GM12872 (cell line): ENCODE data around the gene RNU1-4.
"Not testable (repeated sequence)": the region's sequence is repeated elsewhere in the genome, so short reads cannot be mapped to it uniquely, and the experiment has no call there.

Experiments
- CTCF ChIP-seq: IDR thresholded peaks from 3 replicates; pipeline ENCODE4 v1.5.1; 2011; ENCODE audit warnings: low read depth, mild to moderate bottlenecking, low read length, moderate library complexity; ENCODE audit not compliant: insufficient read depth

Gene RNU1-4

GRCh38 chr1:16740047-16740964 is at the start of gene RNU1-4:
Gene RNU1-4, plus strand, starts transcription at chr1:16740516.
- TF ChIP-seq CTCF = not testable (repeated sequence)

GRCh38 chr1:16716691-16717335 is 23.5 kb upstream of the RNU1-4 start:
- TF ChIP-seq CTCF = no peak

GRCh38 chr1:16717336-16718098 is 22.8 kb upstream of the RNU1-4 start:
- TF ChIP-seq CTCF = no peak

GRCh38 chr1:16718908-16719533 is 21.3 kb upstream of the RNU1-4 start:
- no peak for TF ChIP-seq CTCF

- TF ChIP-seq CTCF = no peak
Observed at GRCh38 chr1:16719571-16720350, 20.6 kb upstream of the RNU1-4 start.

DNA sequence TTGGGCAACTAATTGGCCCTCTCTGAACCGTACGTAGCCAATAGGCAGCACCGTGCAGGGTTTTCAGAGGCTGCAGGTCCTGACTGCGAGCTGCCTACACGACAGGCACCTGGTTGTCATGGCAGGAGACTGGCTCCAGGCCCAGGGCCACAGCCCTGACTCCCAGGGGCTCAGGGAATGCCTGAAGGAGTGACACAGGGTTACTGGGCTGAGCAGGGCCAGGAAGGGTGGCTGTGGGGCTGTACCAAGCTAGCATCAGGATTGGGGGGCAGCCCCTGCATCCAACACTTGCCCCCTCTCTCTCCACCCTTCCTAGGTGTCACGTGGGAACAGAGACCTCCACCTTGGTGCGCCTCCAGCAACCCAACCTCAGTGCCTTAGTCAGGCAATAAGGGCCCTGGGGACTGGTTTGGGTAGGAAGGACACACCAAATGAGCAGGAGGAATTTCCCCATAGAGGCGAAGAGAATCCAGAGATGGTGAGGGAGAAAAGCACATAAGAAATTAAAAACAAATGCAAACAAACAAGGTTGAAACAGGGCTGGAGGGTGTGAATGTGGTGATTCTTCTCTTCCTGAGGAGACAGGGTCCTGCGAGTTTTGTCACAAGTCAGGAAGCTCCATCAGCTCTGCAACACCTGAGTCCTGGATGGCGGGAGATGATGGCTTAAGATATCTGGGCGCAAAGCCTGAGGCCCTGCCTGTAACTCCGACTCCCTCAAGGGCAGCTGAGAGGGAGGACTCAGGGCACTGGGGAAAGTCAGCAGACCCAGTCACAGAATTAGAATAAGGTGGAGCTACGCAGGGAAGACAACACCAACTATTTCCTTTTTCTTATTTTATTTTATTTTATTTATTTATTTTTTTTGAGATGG is 19.7 kb upstream of the RNU1-4 start:
- no peak for TF ChIP-seq CTCF
